BLaER1 treated with 17β-estradiol and CSF1 and Interleukin-3, amounts not matched to agents 10 nM and 100 nM (cell line): ENCODE measurements around the gene ZNF628.

Experiments
- H3K27ac ChIP-seq, 11 experiments: shearing (Covaris generic); formaldehyde crosslinking; 2 replicates each; pipeline ENCODE4 v1.8.1; 2022
- H3K27me3 ChIP-seq, 11 experiments: shearing (Covaris generic); formaldehyde crosslinking; 2 replicates each; pipeline ENCODE4 v1.8.1; 2022
- H3K36me3 ChIP-seq, 11 experiments: shearing (Covaris generic); formaldehyde crosslinking; 2 replicates each; pipeline ENCODE4 v1.8.1; 2022
- H3K4me1 ChIP-seq, 10 experiments: shearing (Covaris generic); formaldehyde crosslinking; 2 replicates each; pipeline ENCODE4 v1.8.1; 2022
- H3K4me2 ChIP-seq, 11 experiments: shearing (Covaris generic); formaldehyde crosslinking; 2 replicates each; pipeline ENCODE4 v1.8.1; 2022
- H3K4me3 ChIP-seq, 10 experiments: shearing (Covaris generic); formaldehyde crosslinking; 2 replicates each; pipeline ENCODE4 v1.8.1; 2022
- H3K9ac ChIP-seq, 11 experiments: shearing (Covaris generic); formaldehyde crosslinking; 2 replicates each; pipeline ENCODE4 v1.8.1; 2022
- H3K9me3 ChIP-seq, 11 experiments: shearing (Covaris generic); formaldehyde crosslinking; replicated peaks in 1 of 11; 2 replicates each; pipeline ENCODE4 v1.8.1; 2022
- H4K20me1 ChIP-seq, 11 experiments: shearing (Covaris generic); formaldehyde crosslinking; 2 replicates each; pipeline ENCODE4 v1.8.1; 2022
- Cebpa-rat ChIP-seq, 11 experiments: shearing (Covaris generic); IDR thresholded peaks; 2 replicates each; pipeline ENCODE4 v1.8.1; 2022

ZNF628 gene

GRCh38 chr19:55519451-55520311 is 43.3 kb downstream of the ZNF628 start:
- Histone ChIP-seq H3K27ac (no peak overlapping the region), H3K4me2 (no peak overlapping the region), H3K27me3 (no peaks in the 10 kb centered on the region), H3K9me3 (no peaks in the 10 kb centered on the region), H3K36me3 (no peaks in the 10 kb centered on the region), H3K4me1 (peaks cover 4 to 5% (median 5%) of the 10 kb centered on the region in 10 experiments; a peak in 13 of 20 replicates), H3K9ac (no peak overlapping the region), H4K20me1 (no peaks in the 10 kb centered on the region), H3K4me3 (no peak overlapping the region)
- no peak for TF ChIP-seq Cebpa-rat (IDR thresholded peaks at IDR 0.05)

GRCh38 chr19:55520691-55521292 is 44.4 kb downstream of the ZNF628 start:
- Histone ChIP-seq H3K36me3 (no peaks in the 10 kb centered on the region), H3K9ac (no peak overlapping the region), H3K4me2 (no peak overlapping the region), H3K27ac (no peak overlapping the region), H4K20me1 (no peaks in the 10 kb centered on the region), H3K4me3 (no peak overlapping the region), H3K27me3 (no peaks in the 10 kb centered on the region), H3K9me3 (no peaks in the 10 kb centered on the region), H3K4me1 (peaks cover 4 to 5% (median 5%) of the 10 kb centered on the region in 10 experiments; a peak in 13 of 20 replicates)
- no peak for TF ChIP-seq Cebpa-rat (IDR thresholded peaks at IDR 0.05)

- Histone ChIP-seq H3K4me3 (no peak overlapping the region), H3K9ac (no peak overlapping the region), H3K27ac (no peak overlapping the region), H3K4me2 (no peak overlapping the region), H4K20me1 (no peaks in the 10 kb centered on the region), H3K4me1 (peaks cover 0 to 14% (median 5%) of the 10 kb centered on the region in 10 experiments; a peak in 9 of 20 replicates), H3K36me3 (no peaks in the 10 kb centered on the region), H3K27me3 (no peaks in the 10 kb centered on the region), H3K9me3 (0 out of 22 replicates have a peak, but pooled peaks cover 0 to 4% (median 0%) of the 10 kb centered on the region in 11 experiments)
- no peak for TF ChIP-seq Cebpa-rat (IDR thresholded peaks at IDR 0.05)
Observed at GRCh38 chr19:55525289-55526101, 49.1 kb downstream of the ZNF628 start.

GRCh38 chr19:55526216-55527196 is 50.1 kb downstream of the ZNF628 start:
- Histone ChIP-seq H3K9me3 (0 out of 22 replicates have a peak, but pooled peaks cover 0 to 4% (median 0%) of the 10 kb centered on the region in 11 experiments), H3K4me3 (no peak overlapping the region), H3K27me3 (no peaks in the 10 kb centered on the region), H3K9ac (no peak overlapping the region), H4K20me1 (no peaks in the 10 kb centered on the region), H3K4me1 (peaks cover 0 to 22% (median 13%) of the 10 kb centered on the region in 10 experiments; a peak in 9 of 20 replicates), H3K36me3 (no peaks in the 10 kb centered on the region), H3K4me2 (no peak overlapping the region; a peak in 1 of 22 replicates), H3K27ac (no peak overlapping the region)
- TF ChIP-seq Cebpa-rat (IDR thresholded peaks at IDR 0.05), result no peak

GRCh38 chr19:55527197-55528029 is 51.0 kb downstream of the ZNF628 start:
- H3K9ac ChIP-seq, result no peak overlapping the region
- no peaks in the 10 kb centered on the region for H4K20me1 ChIP-seq
- no peaks in the 10 kb centered on the region for H3K36me3 ChIP-seq
- TF ChIP-seq Cebpa-rat (IDR thresholded peaks at IDR 0.05), result no peak
- peaks cover 0 to 22% (median 13%) of the 10 kb centered on the region in 10 experiments; a peak in 9 of 20 replicates for H3K4me1 ChIP-seq
- H3K27me3 ChIP-seq, result no peaks in the 10 kb centered on the region
- no peak overlapping the region for H3K4me2 ChIP-seq
- H3K4me3 ChIP-seq, result no peak overlapping the region
- H3K9me3 ChIP-seq, result 0 out of 22 replicates have a peak, but pooled peaks cover 0 to 4% (median 0%) of the 10 kb centered on the region in 11 experiments
- H3K27ac ChIP-seq, result no peak overlapping the region

GRCh38 chr19:55528030-55528803 is 51.8 kb downstream of the ZNF628 start:
- H3K27ac ChIP-seq, result no peak overlapping the region
- no peaks in the 10 kb centered on the region for H4K20me1 ChIP-seq
- H3K4me2 ChIP-seq, result no peak overlapping the region

More at GRCh38 chr19:55528030-55528803, 51.8 kb downstream of the ZNF628 start:
- Histone ChIP-seq H3K9me3 (0 out of 22 replicates have a peak, but pooled peaks cover 0 to 4% (median 0%) of the 10 kb centered on the region in 11 experiments), H3K36me3 (no peaks in the 10 kb centered on the region), H3K4me1 (peaks cover 0 to 22% (median 13%) of the 10 kb centered on the region in 10 experiments; a peak in 9 of 20 replicates), H3K9ac (no peak overlapping the region), H3K27me3 (no peaks in the 10 kb centered on the region), H3K4me3 (no peak overlapping the region)
- no peak for TF ChIP-seq Cebpa-rat (IDR thresholded peaks at IDR 0.05)
